GM18526 (cell line): Measurements from ENCODE around the gene DIDO1.
A peak's percentile ranks its signal among the peaks of the same experiment; 100 is the strongest.

Source experiments
- POLR2A ChIP-seq: IDR thresholded peaks from 3 replicates; pipeline ENCODE4 v1.6.1; 2011; ENCODE audit not compliant: insufficient read length; ENCODE audit errors: extremely low read depth

Gene DIDO1

DNA sequence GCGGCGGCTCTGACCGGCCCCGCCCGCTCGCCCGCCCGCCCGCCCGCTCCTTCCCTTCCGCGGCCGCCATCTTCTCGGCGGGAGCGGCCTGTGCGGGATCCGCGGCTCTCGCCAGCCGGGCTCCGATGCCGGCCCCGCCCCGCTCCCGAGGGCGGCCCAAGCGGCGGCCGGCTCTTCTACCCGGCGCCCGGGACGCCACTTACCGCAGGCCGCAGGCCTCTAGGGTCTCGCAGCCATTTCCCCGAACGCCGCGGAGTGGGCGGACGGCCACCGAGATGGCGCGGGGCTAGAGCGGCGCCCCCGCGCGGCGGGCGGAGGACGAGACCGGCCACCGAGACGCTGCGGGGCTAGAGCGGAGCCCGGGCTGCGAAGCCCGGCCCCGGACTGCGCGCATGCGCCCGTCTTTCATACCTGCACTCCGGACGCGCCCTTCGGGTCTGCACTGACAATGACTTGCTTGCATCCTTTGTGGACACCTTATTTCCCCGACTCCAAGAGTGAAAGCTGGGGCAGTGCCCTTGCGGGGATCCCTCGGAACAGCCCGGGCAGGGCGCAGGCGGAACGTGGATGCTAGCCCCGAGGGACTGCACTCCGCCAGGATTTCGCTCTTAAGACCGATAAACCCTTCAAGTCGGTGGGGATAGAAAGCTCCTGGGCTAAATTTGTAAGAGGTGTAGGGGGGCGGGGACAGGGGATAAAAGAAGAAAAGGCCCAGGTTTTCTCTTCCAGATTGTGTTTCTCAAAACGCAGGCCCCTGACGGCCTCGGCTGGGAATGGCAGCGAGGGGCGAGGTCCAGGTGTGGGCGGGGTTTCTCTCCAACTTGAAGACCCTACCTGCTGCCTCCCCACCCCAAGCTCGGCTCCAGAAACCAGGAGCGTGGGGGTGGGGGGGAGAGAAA is at the start of gene DIDO1:
Gene DIDO1 (minus strand): TSS at position 277 of the 899 bp plus-strand sequence.
- peak; percentile 57 for TF ChIP-seq POLR2A

DNA sequence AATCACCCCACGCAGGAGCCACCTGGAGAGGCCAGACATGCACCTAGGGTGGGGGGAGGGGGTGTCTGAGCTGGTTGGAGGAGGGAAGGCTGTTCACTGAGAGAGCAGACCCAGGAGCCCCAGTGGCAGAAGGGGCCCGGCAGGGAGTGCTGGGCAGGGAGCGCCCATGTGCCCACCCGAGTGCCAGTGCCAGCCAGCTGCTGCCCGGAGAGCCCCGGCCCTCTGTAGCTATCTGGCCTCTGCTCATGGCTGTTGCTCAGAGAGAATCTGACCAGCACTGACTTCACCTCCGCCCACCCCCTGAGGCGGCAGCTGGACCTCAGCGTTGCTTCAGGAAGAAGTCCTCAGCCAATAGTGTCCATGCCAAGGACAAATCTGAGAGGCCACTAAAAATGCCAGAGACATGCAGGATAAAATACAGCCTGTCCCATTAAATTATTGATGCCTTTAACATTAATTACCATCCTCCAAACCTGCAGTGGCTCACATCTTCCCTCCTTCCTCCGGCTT is 49.0 kb upstream of the DIDO1 start:
- TF ChIP-seq POLR2A: no peak

DNA sequence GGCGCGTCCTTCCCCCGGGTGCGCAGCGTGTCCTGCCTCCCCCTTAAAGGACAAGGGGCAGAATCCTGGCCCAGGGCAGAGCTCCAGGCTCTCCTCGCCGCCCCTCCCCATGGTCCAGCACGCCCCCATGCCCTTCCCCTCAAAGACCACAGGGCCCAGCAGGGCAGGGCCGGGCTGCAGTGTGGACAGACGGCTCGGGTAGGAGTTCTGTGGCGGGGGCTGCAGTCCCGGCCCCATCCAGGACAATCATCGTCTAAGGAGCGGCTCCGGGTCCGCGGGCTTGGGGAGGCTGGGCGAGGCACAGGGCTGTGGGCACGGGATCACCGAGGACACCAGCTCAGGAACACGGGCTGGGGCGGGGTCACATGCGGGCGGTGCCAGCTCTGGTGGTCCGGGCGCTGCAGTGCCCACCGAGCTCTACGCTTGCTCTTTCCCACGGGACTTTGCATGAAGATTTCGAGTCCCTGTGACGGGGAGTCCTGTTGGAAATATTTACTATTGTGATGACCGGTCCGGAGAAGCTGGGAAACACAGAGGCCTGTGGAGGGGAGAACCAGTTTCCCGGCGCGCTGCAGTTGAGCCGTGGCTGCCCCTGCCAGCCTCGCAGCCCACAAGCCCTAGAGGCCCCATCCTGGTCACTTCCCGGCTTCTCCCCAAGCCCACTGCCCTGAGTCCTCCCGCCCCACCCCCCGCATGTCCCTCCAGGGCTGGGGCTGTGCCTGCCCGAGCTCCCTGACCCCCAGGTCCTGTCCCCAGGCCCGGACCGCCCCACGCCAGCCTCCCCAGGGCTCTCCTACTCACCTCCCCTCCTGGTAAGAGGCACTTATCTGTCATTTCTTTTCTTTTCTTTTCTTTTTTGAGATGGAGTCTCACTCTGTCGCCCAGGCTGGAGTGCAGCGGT is 46.8 kb upstream of the DIDO1 start:
- no peak for TF ChIP-seq POLR2A

DNA sequence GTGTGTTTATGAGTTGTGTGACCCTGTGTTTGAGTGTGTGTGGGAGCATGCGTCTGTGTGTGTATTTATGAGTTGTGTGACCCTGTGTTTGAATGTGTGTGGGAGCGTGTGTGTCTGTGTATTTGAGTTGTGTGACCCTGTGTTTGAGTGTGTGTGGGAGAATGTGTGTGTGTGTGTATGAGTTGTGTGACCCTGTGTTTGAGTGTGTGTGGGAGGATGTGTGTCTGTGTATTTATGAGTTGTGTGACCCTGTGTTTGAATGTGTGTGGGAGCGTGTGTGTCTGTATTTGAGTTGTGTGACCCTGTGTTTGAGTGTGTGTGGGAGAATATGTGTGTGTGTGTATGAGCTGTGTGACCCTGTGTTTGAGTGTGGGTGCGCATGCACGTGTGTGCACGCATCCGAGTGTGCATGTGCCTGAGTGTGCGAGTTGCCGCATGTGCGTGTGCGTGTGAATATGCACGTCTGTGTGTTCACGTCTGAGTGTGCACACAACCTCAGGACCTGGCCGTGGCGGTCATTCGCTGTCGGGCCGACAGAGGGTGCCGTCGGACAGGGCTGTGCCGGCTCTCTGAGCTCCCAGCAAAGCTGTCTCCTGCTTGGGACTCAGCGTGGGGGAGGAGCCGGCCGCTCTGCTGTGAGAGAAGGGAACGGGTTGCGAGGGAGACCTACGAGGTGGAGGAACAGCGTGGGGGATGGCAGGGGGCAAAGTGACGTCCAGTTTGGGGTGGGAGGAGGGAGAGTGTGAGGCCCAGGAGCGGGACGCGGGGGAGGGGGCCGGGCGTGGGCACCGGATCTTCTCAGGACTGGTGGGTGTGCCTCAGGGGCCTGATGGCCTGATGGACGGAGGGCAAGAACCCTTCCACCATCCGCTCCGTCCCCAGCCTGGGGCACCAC is 45.9 kb upstream of the DIDO1 start:
- TF ChIP-seq POLR2A: no peak

DNA sequence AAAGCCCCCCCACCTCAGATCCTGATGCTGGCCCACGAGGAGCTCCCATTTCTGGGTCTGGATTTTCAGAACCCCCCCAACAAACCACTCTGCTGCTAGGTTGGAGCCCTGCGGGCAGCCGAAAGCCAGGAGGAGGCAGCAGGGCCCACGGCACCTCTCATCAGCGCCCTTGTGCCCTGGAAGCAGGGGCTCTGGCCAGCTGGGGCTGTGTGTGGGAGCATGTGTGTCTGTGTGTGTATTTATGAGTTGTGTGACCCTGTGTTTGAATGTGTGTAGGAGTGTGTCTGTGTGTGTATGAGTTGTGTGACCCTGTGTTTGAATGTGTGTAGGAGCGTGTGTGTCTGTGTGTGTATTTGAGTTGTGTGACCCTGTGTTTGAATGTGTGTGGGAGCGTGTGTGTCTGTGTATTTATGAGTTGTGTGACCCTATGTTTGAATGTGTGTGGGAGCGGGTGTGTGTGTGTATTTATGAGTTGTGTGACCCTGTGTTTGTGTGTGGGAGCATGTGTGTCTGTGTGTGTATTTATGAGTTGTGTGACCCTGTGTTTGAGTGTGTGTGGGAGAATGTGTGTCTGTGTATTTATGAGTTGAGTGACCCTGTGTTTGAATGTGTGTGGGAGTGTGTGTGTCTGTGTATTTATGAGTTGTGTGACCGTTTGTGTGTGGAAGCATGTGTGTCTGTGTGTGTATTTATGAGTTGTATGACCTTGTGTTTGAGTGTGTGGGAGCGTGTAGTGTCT is 45.1 kb upstream of the DIDO1 start:
- no peak for TF ChIP-seq POLR2A

DNA sequence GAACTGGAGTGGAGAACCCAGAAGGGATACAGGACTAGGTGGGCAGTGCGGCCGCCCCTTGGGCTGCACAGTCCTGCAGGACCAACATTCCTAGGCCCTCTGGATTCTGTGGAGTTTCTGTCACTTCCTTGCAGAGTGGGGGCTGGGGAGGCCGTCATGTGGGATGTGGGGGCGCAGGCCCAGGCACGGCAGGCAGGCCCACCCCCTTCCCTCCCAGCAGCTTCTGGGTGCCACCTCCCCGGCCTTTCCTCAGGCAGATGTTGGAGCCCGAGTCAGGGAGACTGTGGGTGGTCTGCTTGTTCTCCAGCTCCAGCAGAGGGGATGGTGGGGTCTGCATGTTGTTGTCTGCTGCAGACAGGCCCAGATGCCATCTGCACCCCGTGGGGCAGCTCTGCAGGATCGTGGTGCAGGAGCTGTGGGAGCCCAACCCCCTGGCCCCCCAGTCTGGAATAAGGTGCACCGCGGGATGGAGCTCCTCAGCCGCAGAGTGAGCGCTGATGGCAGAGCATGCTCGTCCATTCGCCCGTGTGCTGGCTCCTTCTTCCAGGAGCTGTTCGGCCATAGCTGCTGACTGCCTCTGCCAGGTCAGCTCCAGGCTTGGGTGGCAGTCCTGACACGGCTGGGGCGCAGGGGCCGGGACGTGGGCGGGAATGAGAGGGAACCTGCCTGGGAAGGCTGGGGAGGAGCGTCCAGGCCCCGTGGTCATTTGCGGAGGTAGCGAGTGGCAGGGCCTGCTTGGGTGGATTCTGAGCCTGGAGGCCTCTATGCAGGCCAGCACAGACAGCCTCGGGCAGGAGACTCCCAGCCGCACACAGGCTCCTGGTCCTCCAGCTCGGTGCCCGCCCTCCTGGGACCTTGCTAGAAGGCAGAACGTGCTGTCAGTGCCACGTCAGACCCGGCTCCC is 44.3 kb upstream of the DIDO1 start:
- no peak for TF ChIP-seq POLR2A

DNA sequence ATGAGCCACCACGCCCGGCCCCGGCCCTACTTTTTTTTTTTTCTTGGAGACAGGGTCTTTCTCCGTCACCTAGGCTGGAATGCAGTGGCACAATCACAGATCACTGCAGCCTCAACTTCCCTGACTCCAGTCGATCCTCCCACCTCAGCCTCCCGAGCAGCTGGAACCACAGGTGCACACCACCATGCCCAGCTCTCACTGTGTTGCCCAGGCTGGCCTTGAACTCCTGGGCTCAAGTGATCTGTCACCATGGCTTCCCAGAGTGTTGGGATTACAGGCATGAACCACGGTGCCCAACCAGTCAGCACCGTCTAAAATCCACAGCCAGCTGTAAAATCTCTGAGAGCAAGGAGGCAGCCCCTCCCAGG is 43.6 kb upstream of the DIDO1 start:
- no peak for TF ChIP-seq POLR2A

DNA sequence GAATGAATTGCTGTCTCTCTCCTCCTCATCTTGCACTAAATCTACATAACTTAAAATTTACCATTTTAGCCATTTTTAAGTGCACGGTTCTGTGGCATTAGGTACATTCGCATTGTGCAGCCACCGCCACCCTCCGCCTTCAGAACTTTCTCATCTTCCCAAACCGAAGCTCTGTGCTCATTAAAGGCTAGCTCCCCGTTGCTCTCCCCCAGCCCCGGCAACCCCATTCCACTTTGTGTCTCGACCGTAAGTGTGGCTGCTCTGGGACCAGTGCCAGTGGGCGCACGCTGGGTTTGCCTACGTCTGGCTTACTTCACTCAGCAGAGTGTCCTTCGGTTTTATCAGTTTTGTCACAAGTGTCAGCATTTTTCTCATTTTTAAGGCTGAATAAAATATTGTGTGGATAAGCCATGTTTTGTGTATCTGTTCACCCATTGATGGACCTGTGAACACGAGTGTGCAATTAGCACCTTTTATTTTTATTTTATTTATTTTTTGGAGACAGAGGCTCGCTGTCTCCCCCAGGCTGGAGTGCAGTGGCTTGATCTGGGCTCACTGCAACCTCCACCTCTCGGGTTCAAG is 43.0 kb upstream of the DIDO1 start:
- TF ChIP-seq POLR2A: no peak

DNA sequence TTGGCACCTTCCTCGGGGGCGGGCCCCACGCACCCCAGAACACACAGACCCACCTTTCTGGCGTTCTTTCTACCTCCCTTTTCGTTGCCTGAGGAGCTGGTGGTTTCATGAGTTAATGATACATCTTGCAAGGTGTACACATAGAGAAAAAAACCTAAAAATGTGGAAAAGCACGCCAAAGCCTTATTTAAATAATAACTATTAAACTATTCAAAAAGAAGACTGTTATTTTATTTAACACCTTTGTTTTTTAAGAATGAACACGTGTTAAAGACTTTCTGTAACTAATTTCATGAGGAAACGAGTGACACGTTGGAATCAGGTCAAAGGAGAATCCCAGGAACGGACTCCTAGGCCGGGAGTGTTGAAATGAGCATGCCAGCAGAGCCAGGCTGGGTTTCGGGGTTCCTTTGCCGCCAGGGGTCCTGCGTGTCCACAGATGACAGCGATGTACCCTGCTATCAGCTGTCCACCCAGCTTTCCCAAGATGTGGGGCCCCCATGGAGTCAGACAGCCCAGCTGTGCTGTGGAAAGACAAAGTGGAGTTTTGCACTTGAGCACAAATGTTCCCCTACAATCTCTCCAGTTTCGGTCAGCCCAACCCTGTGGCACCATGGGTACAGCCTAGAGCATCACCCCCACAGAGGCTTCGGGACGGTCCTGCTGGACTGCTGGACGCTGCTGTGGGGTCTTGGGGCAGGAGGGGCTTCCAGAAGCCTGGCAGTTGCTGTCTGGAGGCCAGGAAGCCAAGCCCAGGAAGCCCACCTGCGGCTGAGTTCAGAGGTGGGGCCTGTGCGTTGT is 42.3 kb upstream of the DIDO1 start:
- TF ChIP-seq POLR2A: peak; percentile 19

DNA sequence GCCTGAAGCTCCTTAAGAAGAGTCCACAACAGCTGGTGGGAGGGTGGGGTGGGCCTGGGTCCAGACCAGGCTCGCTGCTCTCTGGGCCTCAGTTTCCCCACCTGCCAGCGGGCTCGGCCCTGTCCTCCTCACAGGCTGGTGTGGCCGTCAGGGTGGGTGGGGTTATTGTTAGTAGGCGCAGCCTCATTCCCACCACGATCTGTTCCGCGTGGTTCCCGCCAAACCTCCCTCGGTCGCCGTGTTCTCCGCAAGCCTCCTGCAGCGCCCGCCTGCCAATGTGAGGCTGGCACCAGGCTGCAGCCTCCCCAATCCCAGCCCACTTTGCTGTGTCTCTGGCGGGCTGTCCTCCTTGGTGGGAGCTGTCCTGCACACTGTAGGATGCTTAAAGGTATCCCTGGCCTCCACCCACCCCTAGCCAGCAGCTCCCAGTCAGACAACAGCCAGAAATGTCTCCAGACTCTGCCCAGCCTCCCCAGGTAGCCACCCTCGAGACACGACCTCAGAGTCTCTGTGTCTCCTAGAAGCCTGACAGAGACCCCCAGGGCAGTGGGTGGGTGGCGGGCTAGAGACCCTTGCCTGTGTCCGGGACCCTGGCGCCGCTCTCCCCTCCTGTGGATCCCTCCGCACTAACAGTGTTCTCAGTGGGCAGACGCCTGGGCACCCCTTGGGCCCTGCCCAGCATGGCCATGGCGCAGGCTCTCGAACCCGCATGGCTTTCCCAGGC is 41.5 kb upstream of the DIDO1 start:
- no peak for TF ChIP-seq POLR2A

DNA sequence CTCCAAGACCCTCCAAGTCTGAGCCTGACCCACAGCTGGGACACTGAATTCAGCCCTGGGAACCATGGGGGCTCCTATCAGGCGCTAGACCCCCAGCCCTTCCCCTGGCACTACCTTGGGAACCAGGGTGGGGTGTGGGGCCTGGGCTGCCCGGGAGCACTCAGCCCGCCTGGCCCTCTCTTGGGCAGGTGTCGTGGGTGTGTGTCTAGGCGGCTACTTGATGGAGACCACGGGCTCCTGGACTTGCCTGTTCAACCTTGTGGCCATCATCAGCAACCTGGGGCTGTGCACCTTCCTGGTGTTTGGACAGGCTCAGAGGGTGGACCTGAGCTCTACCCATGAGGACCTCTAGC is 40.8 kb upstream of the DIDO1 start:
- no peak for TF ChIP-seq POLR2A
